Right ventricle myocardium superior (tissue), 1 donor: ENCODE measurements around the gene DCANP1. TPM values are rescaled to one million over a fixed set of nuclear protein-coding genes. Genes with fewer than 3 reads are reported as not detected.

Source experiments
- ATAC-seq: fragments of 200-7000 bp; cut with Tn5 transposase; one replicate; pipeline ENCODE4 v1.9.1; 2020; ENCODE audit warnings: mild to moderate bottlenecking; ENCODE audit not compliant: poor library complexity
- DNase-seq: peaks from one replicate; pipeline ENCODE4 v3.0.0-alpha.2; 2020
- intact Hi-C: fragments of 100-400 bp; cut with DNase I; formaldehyde crosslinking; loops from one replicate; pipeline ENCODE4 v1.11.2; 2022
- total RNA-seq: library from RNA; stranded (reverse); fragmentation: NEBNext Ultra II Directional; extraction: Animal tissue kit (Norgen Biotek cat#: 25700); gene quantifications from one replicate; pipeline ENCODE4 v1.2.1, GENCODE V29; 2021
- donor health status: DM: no; HTN: yes; CAD: no; lungs with severe emphysema.

DCANP1 gene
- total RNA-seq, 1 donor from 2014 or later: not detected

- intact Hi-C loops: loop anchor here (10.0 kb wide), 1 partner anchor 373 kb away; the partner anchor contains the start of gene SLC25A48
- DNase-seq (no peak), ATAC-seq (no peak)
Measured at GRCh38 chr5:135461481-135462151, 14.5 kb upstream of the DCANP1 start.

GRCh38 chr5:135460246-135461033, 13.3 kb upstream of the DCANP1 start:
- DNase-seq: no peak
- intact Hi-C loops: loop anchor here (10.0 kb wide), 1 partner anchor 374 kb away; the partner anchor contains the start of gene SLC25A48
- ATAC-seq: no peak

GRCh38 chr5:135458921-135459331, 11.8 kb upstream of the DCANP1 start:
- ATAC-seq (no peak), DNase-seq (no peak)
- intact Hi-C loops: no loop called here

- intact Hi-C loops: no loop called here
- no peak for DNase-seq
- ATAC-seq: no peak
Measured at GRCh38 chr5:135458356-135458755, 11.2 kb upstream of the DCANP1 start.

GRCh38 chr5:135457424-135458071, 10.4 kb upstream of the DCANP1 start:
- DNase-seq (peak; percentile 79), ATAC-seq (peak; percentile 76)
- intact Hi-C loops: no loop called here

GRCh38 chr5:135456238-135457099, 9.3 kb upstream of the DCANP1 start:
- intact Hi-C loops: no loop called here
- ATAC-seq (peak; percentile 59), DNase-seq (no peak)

- intact Hi-C loops: no loop called here
- no peak for DNase-seq
- no peak for ATAC-seq
Measured at GRCh38 chr5:135455876-135456237, 8.7 kb upstream of the DCANP1 start.

GRCh38 chr5:135454946-135455345, 7.8 kb upstream of the DCANP1 start:
- intact Hi-C loops: no loop called here
- DNase-seq (no peak), ATAC-seq (no peak)

GRCh38 chr5:135453613-135454012, 6.5 kb upstream of the DCANP1 start:
- intact Hi-C loops: no loop called here
- ATAC-seq (no peak), DNase-seq (no peak)

GRCh38 chr5:135452321-135453030, 5.3 kb upstream of the DCANP1 start, which contains the start of gene TIFAB:
Gene TIFAB (minus strand): TSS chr5:135452351. CDS start chr5:135449939, 2,412 bp downstream.
- ATAC-seq: no peak
- intact Hi-C loops: no loop called here

GRCh38 chr5:135451581-135452320, 4.6 kb upstream of the DCANP1 start:
- DNase-seq (no peak), ATAC-seq (no peak)
- intact Hi-C loops: no loop called here

More at GRCh38 chr5:135452321-135453030, 5.3 kb upstream of the DCANP1 start, which contains the start of gene TIFAB:
- DNase-seq: no peak

- ATAC-seq: no peak
- no peak for DNase-seq
- intact Hi-C loops: no loop called here
Measured at GRCh38 chr5:135450952-135451351, 3.8 kb upstream of the DCANP1 start.

- intact Hi-C loops: no loop called here
- DNase-seq: no peak
- no peak for ATAC-seq
Measured at GRCh38 chr5:135450336-135450735, 3.2 kb upstream of the DCANP1 start.

- no peak for ATAC-seq
- intact Hi-C loops: no loop called here
- no peak for DNase-seq
Measured at GRCh38 chr5:135449644-135450043, 2.5 kb upstream of the DCANP1 start.

GRCh38 chr5:135448791-135449507, 1.8 kb upstream of the DCANP1 start:
- no peak for DNase-seq
- intact Hi-C loops: no loop called here
- ATAC-seq: no peak

GRCh38 chr5:135448071-135448739, 1.1 kb upstream of the DCANP1 start:
- DNase-seq (no peak), ATAC-seq (no peak)
- intact Hi-C loops: no loop called here
